ENCODE results near the gene TCERG1L.

DNA sequence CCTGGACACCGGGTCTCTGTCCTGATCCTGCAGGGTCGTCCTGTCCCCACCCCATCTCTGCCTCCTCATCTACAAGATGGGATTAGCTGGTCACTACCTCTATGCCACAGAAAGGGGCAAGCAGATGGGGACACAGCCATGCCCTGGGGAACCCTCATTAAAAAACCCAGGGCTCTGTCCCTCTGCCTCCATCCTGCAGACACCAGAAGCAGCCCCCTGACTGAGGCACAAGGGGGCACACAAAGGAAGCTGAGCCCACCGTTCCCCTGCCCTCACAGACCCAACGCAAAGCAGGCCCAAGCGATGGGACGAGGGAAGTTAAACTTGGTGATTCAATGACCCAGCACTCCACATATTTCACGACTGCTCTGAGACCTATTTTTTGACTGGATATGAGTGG is 142.4 kb downstream of the TCERG1L start:
- TF ChIP-seq, protein P1, sequence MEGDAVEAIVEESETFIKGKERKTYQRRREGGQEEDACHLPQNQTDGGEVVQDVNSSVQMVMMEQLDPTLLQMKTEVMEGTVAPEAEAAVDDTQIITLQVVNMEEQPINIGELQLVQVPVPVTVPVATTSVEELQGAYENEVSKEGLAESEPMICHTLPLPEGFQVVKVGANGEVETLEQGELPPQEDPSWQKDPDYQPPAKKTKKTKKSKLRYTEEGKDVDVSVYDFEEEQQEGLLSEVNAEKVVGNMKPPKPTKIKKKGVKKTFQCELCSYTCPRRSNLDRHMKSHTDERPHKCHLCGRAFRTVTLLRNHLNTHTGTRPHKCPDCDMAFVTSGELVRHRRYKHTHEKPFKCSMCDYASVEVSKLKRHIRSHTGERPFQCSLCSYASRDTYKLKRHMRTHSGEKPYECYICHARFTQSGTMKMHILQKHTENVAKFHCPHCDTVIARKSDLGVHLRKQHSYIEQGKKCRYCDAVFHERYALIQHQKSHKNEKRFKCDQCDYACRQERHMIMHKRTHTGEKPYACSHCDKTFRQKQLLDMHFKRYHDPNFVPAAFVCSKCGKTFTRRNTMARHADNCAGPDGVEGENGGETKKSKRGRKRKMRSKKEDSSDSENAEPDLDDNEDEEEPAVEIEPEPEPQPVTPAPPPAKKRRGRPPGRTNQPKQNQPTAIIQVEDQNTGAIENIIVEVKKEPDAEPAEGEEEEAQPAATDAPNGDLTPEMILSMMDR (IDR thresholded peaks at IDR 0.05) = no peak
- TF ChIP-seq, protein P2, sequence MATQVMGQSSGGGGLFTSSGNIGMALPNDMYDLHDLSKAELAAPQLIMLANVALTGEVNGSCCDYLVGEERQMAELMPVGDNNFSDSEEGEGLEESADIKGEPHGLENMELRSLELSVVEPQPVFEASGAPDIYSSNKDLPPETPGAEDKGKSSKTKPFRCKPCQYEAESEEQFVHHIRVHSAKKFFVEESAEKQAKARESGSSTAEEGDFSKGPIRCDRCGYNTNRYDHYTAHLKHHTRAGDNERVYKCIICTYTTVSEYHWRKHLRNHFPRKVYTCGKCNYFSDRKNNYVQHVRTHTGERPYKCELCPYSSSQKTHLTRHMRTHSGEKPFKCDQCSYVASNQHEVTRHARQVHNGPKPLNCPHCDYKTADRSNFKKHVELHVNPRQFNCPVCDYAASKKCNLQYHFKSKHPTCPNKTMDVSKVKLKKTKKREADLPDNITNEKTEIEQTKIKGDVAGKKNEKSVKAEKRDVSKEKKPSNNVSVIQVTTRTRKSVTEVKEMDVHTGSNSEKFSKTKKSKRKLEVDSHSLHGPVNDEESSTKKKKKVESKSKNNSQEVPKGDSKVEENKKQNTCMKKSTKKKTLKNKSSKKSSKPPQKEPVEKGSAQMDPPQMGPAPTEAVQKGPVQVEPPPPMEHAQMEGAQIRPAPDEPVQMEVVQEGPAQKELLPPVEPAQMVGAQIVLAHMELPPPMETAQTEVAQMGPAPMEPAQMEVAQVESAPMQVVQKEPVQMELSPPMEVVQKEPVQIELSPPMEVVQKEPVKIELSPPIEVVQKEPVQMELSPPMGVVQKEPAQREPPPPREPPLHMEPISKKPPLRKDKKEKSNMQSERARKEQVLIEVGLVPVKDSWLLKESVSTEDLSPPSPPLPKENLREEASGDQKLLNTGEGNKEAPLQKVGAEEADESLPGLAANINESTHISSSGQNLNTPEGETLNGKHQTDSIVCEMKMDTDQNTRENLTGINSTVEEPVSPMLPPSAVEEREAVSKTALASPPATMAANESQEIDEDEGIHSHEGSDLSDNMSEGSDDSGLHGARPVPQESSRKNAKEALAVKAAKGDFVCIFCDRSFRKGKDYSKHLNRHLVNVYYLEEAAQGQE (IDR thresholded peaks at IDR 0.05; ENCODE audit: insufficient read depth in 1 of 2, low read depth in 2 of 2, low read length in 1 of 2) = no peak
- TF ChIP-seq POLR2AphosphoS5 (IDR thresholded peaks at IDR 0.05; ENCODE audit: low read depth, low read length) = no peak

All from Panc1 (cell line).